Activated naive CD8-positive, alpha-beta T cell treated with anti-CD3 and anti-CD28 coated beads, Interleukin-2, amount 50 U/mL, for 24 hours (primary cell): Measurements from ENCODE around the gene TMPRSS12.
"Not testable (repeated sequence)": the region's sequence is repeated elsewhere in the genome, so short reads cannot be mapped to it uniquely, and the experiment has no call there.

Source experiments
- ATAC-seq: fragments of 150-1000 bp; cut with Tn5 transposase; one replicate; pipeline ENCODE4 v1.10.0; 2021
- DNase-seq: peaks from one replicate; pipeline ENCODE4 v3.0.0; 2021
- H3K27ac Mint-ChIP-seq: one replicate; pipeline ENCODE4 v1.8.0; 2021; ENCODE audit warnings: mild to moderate bottlenecking, mixed read lengths
- H3K27me3 Mint-ChIP-seq: one replicate; pipeline ENCODE4 v1.8.0; 2021; ENCODE audit warnings: mixed read lengths
- H3K36me3 Mint-ChIP-seq: one replicate; pipeline ENCODE4 v1.8.0; 2021; ENCODE audit warnings: low read depth, mixed read lengths
- H3K4me1 Mint-ChIP-seq: one replicate; pipeline ENCODE4 v1.8.0; 2021; ENCODE audit warnings: mixed read lengths
- H3K4me3 Mint-ChIP-seq: one replicate; pipeline ENCODE4 v1.8.0; 2021; ENCODE audit warnings: mild to moderate bottlenecking, moderate library complexity, mixed read lengths
- H3K9me3 Mint-ChIP-seq: one replicate; pipeline ENCODE4 v1.8.0; 2021; ENCODE audit warnings: mixed read lengths

The TMPRSS12 gene, protein sequence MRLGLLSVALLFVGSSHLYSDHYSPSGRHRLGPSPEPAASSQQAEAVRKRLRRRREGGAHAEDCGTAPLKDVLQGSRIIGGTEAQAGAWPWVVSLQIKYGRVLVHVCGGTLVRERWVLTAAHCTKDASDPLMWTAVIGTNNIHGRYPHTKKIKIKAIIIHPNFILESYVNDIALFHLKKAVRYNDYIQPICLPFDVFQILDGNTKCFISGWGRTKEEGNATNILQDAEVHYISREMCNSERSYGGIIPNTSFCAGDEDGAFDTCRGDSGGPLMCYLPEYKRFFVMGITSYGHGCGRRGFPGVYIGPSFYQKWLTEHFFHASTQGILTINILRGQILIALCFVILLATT

DNA sequence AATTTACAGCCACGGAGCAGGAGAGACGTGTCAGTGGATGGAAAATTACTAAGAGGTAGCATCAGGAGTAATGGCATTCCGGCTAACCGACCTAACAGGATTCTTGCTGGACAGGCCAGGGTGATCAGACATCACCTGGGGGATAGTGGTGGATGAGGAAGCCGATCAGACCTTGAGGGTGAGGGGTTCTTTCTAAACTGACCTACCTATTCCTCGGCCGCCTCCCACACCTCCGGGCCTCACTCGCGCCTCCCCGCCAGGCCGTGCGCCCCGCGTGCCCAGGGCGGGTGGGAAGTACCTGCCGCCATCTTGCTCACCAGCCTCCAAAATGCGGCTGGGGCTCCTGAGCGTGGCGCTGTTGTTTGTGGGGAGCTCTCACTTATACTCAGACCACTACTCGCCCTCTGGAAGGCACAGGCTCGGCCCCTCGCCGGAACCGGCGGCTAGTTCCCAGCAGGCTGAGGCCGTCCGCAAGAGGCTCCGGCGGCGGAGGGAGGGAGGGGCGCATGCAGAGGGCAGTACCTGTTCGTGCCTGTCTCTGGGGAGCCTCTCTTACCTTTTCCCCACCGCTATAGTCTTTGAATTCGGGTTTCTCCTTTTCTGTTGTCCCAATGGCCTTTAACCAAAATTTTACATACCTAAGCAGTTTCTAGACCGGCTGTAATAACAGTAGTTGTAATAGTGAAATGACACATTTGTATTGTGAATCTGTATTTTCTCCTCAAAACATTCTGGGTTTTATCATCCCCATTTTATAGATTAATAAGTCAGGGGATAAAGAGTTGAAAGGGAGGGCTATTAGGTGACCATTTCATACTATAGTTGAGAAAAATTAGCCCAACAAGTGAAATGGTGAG, at the start of gene TMPRSS12:
Gene TMPRSS12 (plus strand): TSS at position 290 of the 857 bp plus-strand sequence. CDS start 39 bp downstream, at position 329.
- ATAC-seq: no peak
- no peak for DNase-seq
- H3K9me3 Mint-ChIP-seq: peaks cover 14% of the 10 kb centered on the region
- peaks cover 5% of the 10 kb centered on the region for H3K4me1 Mint-ChIP-seq
- no peak within 1 kb of the TSS for H3K4me3 Mint-ChIP-seq
- no peak within 1 kb of the TSS for H3K27ac Mint-ChIP-seq
- H3K27me3 Mint-ChIP-seq: peaks cover 9% of the 10 kb centered on the region
- no peaks in the 10 kb centered on the region for H3K36me3 Mint-ChIP-seq

DNA sequence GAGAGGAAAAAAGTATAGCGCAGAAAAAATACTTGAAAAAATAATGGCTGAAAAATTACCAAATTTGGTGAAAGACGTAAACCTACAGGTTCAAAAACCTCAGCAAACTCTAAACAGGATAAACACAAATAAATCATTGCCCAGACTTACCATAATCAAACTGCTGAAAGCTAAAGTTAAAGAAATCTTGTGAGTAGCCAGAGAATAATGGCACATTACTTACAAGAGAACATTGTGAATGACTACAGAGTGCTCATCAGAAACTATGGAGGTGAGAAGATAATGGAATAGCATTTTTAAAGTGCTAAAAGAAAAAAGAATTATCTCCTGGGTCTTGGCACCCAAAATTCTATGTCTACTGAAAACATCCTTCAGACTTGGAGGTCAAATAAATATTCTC, 42.8 kb upstream of the TMPRSS12 start:
- Mint-ChIP-seq H3K9me3 (peaks cover 16% of the 10 kb centered on the region), H3K4me3 (no peak overlapping the region), H3K36me3 (peaks cover 57% of the 10 kb centered on the region), H3K4me1 (no peaks in the 10 kb centered on the region), H3K27ac (no peak overlapping the region), H3K27me3 (no peaks in the 10 kb centered on the region)
- no peak for DNase-seq
- no peak for ATAC-seq

DNA sequence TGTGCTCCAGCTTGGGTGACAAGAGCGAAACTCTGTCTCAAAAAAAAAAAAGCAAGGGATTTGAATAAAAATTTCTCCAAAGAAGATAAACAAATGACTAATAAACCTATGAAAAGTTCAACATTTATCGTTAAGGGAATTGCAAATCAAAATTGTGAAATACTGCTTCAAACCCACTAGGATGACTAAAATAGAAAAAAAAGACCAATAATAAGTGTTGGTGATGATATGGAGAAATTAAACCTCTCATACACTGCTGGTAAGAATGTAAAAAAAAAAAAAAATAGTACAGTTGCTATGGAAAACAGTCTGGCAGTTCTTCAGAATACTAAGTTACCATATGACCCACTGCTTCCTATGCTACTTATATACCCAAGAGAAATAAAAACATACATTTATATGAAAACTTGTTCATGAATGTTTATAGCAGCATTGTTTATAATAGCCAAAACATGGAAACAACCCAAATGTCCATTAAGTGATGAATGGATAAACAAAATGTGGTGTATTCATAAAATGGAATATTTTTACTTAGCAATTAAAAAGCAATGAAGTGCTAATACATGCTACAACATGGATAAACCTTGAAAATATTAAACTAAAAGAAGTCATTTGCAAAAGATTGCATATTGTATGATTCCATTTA, 39.4 kb upstream of the TMPRSS12 start:
- peaks cover 16% of the 10 kb centered on the region for H3K9me3 Mint-ChIP-seq
- no peak overlapping the region for H3K27ac Mint-ChIP-seq
- H3K4me3 Mint-ChIP-seq: no peak overlapping the region
- peaks cover 40% of the 10 kb centered on the region for H3K36me3 Mint-ChIP-seq
- no peaks in the 10 kb centered on the region for H3K27me3 Mint-ChIP-seq
- no peak for ATAC-seq
- DNase-seq: no peak
- H3K4me1 Mint-ChIP-seq: no peaks in the 10 kb centered on the region

DNA sequence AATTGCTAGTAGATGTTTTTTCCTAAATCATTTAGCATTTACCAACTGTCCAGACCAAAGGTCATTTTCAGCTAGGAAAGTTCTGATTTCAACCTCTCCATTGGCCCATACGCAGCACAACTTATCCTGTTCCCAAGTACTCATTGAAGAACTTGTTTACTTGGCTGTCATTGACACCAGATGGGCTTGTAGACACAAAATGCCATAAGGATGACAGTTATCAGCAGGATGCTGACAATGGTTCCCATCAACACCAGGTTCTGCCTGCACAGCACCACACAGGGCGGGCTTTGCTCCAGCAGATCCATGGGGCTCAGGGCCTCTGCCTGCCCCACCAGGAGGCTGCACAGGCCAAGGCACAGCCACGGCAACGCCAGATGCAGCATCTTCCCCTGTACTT, 36.5 kb upstream of the TMPRSS12 start:
- H3K27ac Mint-ChIP-seq: no peak overlapping the region
- ATAC-seq (no peak), DNase-seq (no peak)
- H3K4me1 Mint-ChIP-seq: no peaks in the 10 kb centered on the region
- H3K27me3 Mint-ChIP-seq: no peaks in the 10 kb centered on the region
- peaks cover 18% of the 10 kb centered on the region for H3K36me3 Mint-ChIP-seq
- H3K9me3 Mint-ChIP-seq: no peaks in the 10 kb centered on the region
- no peak overlapping the region for H3K4me3 Mint-ChIP-seq

DNA sequence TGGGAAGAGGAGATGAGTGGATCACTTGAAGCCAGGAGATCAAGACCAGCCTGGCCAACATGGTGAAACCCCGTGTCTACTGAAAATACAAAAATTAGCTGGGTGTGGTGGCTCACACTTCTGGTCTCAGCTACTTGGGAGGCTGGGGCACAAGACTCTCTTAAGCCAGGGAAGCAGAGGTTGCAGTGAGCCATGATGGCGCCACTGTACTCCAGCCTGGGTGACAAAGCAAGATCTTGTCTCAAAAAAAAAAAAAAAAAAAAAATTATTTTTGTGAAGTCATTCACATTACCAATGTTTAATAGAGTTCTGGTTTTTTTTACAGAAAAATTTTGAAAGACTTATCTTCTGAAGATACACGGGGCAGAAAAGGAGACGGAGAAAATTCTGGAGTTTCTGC, 33.6 kb upstream of the TMPRSS12 start:
- H3K36me3 Mint-ChIP-seq: peaks cover 14% of the 10 kb centered on the region
- not testable (repeated sequence) for H3K4me1 Mint-ChIP-seq, H3K27ac Mint-ChIP-seq, ATAC-seq, H3K27me3 Mint-ChIP-seq, H3K4me3 Mint-ChIP-seq, DNase-seq, H3K9me3 Mint-ChIP-seq

DNA sequence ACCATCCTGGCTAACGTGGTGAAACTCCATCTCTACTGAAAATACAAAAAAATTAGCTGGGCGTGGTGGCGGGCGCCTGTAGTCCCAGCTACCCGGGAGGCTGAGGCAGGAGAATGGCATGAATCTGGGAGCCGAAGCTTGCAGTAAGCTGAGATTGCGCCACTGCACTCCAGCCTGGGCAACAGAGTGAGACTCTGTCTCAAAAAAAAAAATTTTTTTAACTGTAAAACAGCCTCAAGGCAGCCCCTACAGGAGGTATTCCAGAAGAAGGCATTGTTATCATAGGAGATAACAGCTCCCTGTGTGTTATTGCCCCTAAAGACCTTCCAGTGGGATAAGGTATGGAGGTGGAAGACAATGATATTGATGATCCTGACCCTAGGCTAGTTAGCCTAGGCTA, 27.8 kb upstream of the TMPRSS12 start:
- not testable (repeated sequence) for H3K4me3 Mint-ChIP-seq, ATAC-seq, DNase-seq, H3K27me3 Mint-ChIP-seq, H3K9me3 Mint-ChIP-seq, H3K27ac Mint-ChIP-seq, H3K4me1 Mint-ChIP-seq
- peaks cover 40% of the 10 kb centered on the region for H3K36me3 Mint-ChIP-seq

DNA sequence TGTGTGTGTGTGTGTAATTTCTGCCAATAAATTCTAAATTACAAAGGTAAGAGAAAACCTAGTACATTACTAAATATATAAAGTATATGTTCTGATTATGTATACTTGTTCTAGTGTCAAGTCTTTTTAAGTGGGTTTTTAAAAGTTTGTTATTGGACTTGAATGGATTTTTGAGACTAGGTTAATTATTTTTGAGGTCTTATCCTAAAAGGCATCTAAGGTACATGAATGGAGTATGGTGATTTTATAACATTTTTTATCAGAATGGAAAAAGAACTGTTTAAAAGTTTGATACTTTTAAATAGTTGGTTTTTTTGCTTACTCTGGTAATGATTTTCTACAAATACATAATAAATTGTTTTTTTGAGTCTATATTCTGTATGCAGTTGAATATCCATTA, 22.5 kb upstream of the TMPRSS12 start:
- Mint-ChIP-seq H3K9me3 (no peaks in the 10 kb centered on the region), H3K27me3 (no peaks in the 10 kb centered on the region), H3K4me1 (peaks cover 4% of the 10 kb centered on the region), H3K36me3 (peaks cover 27% of the 10 kb centered on the region), H3K4me3 (no peak overlapping the region), H3K27ac (no peak overlapping the region)
- DNase-seq (no peak), ATAC-seq (no peak)

DNA sequence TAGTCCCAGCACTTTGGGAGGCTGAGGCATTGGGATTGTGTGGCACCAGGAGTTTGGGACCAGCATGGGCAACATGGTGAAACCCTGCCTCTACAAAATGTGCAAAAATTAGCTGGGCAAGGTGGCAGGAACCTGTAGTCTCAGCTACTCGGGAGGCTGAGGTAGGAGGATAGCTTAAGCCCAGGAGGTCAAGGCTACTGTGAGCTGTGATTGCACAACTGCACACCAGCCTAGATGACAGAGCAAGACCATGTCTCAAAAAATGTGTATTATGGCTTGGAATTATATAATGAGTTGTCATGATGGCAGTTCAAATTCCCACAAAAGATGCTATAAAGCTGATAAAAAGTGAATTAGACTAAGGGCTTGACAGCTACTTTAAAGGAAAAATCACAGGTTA, 20.6 kb upstream of the TMPRSS12 start:
- no peak overlapping the region for H3K4me3 Mint-ChIP-seq
- ATAC-seq (no peak), DNase-seq (no peak)
- no peak overlapping the region for H3K27ac Mint-ChIP-seq
- H3K36me3 Mint-ChIP-seq: peaks cover 12% of the 10 kb centered on the region
- H3K4me1 Mint-ChIP-seq: peaks cover 9% of the 10 kb centered on the region
- H3K27me3 Mint-ChIP-seq: no peaks in the 10 kb centered on the region
- H3K9me3 Mint-ChIP-seq: no peaks in the 10 kb centered on the region

DNA sequence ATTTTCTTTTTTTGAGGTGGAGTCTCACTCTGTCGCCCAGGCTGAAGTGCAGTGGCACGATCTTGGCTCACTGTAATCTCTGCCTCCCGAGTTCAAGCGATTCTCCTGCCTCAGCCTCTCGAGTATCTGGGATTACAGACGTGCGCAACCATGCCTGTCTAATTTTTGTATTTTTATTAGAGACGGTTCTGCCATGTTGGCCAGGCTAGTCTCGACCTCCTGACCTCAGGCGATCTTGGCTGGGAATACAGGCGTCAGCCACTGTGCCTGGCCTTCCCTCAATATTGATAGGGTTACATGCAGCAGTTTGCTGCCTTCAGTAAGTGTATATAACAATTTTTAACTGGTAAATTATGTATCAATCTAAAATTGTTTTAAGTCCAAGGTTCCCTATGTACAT, 19.0 kb upstream of the TMPRSS12 start:
- H3K27ac Mint-ChIP-seq, H3K9me3 Mint-ChIP-seq, H3K4me1 Mint-ChIP-seq, H3K4me3 Mint-ChIP-seq, H3K27me3 Mint-ChIP-seq, ATAC-seq, DNase-seq, H3K36me3 Mint-ChIP-seq: not testable (repeated sequence)

DNA sequence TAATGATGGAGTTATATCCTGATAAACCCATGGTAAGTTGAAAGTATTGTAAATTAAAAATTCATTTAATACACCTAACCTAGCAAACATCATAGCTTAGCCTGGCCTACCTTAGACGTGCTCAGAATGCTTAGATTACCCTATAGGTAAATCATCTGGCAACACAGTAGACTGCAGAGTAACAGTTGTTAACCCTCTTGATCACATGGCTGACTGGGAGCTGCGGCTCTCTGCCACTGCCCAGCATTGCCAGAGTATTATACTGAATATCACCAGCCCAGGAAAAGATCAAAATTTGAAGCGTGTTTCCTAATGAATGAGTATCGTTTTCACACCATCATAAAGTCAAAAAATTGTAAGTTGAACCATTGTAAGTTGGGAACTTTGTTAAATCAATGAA, 17.8 kb upstream of the TMPRSS12 start:
- no peak for ATAC-seq
- no peak for DNase-seq
- no peak overlapping the region for H3K4me3 Mint-ChIP-seq
- H3K9me3 Mint-ChIP-seq: no peaks in the 10 kb centered on the region
- H3K27ac Mint-ChIP-seq: peak overlapping the region; percentile 64
- H3K36me3 Mint-ChIP-seq: no peaks in the 10 kb centered on the region
- H3K4me1 Mint-ChIP-seq: peaks cover 9% of the 10 kb centered on the region
- H3K27me3 Mint-ChIP-seq: no peaks in the 10 kb centered on the region

DNA sequence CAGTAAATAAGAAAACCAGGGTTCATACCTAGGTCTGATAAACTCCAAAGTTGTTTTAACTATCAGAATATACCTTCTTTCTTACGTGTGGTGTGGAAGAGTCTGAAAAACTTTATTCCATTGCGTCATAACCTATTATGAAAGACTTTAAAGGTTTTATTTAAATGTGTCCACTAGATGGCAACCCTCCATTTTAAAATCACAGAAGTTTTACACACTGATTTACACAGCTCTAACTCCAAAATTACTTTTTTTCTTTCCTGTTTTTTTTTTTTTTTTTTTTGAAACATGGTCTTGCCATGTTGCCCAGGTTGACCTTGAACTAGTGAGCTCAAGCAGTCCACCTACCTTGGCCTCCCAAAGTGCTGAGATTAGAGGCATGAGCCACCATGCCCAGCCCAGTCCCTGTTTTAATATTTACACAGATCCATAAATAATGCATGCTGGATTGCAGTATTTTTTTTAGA, 17.3 kb upstream of the TMPRSS12 start:
- peak; percentile 49 for ATAC-seq
- Mint-ChIP-seq H3K4me3 (no peak overlapping the region), H3K36me3 (no peaks in the 10 kb centered on the region), H3K9me3 (no peaks in the 10 kb centered on the region), H3K27ac (peak overlapping the region; percentile 64), H3K27me3 (no peaks in the 10 kb centered on the region), H3K4me1 (peaks cover 9% of the 10 kb centered on the region)
- DNase-seq: no peak

DNA sequence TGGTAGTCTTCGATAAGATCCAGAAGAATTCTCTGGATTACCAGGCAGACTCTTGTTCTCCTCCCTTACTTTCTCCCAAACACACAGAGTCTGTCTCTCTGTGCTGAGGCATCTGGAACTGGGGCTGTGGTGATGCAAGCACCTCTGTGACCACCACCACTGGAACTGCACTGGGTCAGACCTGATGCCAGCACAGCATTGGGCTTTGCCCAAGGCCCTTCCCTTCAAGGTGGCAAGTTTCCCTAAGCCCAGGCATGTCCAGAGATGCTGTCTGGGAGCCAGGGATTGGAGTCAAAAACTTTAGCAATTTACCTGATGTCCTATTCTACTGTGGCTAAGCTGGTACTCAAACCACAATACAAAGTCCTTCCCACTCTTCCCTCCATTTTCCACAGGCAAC, 14.6 kb upstream of the TMPRSS12 start:
- Mint-ChIP-seq H3K9me3 (peaks cover 3% of the 10 kb centered on the region), H3K4me1 (peaks cover 9% of the 10 kb centered on the region), H3K4me3 (no peak overlapping the region), H3K36me3 (peaks cover under 1% of the 10 kb centered on the region), H3K27ac (no peak overlapping the region), H3K27me3 (no peaks in the 10 kb centered on the region)
- ATAC-seq (no peak), DNase-seq (no peak)

DNA sequence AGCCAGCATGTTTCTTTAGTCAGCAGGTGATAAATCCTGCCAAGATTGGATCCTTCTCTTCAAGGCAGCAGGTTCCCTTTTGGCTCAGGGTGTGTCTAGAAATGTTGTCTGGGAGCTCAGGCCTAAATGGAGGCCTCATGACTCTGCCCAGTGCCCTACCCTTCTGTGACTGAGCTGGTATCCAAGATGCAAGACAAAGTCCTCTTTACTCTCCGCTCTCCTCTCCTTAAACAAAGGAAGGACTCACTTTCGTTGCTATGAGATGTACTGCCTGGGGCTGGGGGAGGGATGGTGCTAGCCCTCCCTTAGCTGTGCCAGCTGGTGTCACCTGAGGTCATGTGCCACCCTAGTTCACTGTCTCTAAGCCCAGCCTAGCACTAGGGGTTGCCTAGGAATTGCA, 13.8 kb upstream of the TMPRSS12 start:
- ATAC-seq (no peak), DNase-seq (no peak)
- Mint-ChIP-seq H3K27me3 (no peaks in the 10 kb centered on the region), H3K4me3 (no peak overlapping the region), H3K36me3 (peaks cover 6% of the 10 kb centered on the region), H3K27ac (no peak overlapping the region), H3K4me1 (peaks cover 9% of the 10 kb centered on the region), H3K9me3 (peaks cover 8% of the 10 kb centered on the region)

DNA sequence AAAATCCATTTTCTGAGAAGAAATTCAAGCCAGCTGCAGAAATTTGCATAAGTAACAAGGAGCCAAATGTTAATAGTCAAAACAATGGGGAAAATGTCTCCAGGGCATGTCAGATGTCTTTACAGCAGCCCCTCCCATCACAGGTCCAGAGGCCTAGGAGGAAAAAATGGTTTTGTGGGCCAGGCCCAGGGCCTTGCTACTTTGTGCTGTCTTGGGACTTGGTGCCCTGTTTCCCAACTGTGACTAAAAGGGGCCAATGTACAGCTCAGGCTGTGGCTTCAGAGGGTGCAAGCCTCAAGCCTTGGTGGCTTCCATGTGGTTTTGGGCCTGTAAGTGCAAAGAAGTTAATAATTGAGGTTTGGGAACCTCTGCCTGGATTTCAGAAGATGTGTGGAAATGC, 8.9 kb upstream of the TMPRSS12 start:
- H3K27ac Mint-ChIP-seq, H3K36me3 Mint-ChIP-seq: not testable (repeated sequence)

DNA sequence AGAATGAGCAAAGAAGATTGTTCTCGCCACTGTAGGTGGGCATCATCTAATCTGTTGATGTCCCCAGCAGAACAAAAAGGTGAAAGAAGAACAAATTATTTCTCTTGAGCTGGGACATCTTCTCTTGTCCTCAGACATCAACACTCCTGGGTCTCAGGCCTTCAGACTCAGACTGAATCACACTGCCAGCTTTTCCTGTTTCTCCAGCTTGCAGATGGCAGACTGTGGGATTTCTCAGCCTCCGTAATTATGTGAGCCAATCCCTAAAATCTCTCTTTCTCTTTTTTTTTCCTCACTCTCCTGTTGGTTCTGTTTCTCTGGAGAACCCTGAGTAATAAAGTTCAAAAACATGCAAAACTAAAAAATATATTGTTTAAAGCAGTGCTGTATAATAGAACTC, 3.7 kb upstream of the TMPRSS12 start:
- no peak overlapping the region for H3K27ac Mint-ChIP-seq
- no peak overlapping the region for H3K4me3 Mint-ChIP-seq
- peaks cover 22% of the 10 kb centered on the region for H3K9me3 Mint-ChIP-seq
- H3K4me1 Mint-ChIP-seq: peaks cover 5% of the 10 kb centered on the region
- ATAC-seq: no peak
- H3K27me3 Mint-ChIP-seq: peaks cover 14% of the 10 kb centered on the region
- no peaks in the 10 kb centered on the region for H3K36me3 Mint-ChIP-seq
- no peak for DNase-seq

More for the DNA sequence above, 8.9 kb upstream of the TMPRSS12 start:
- not testable (repeated sequence) for DNase-seq, ATAC-seq, H3K4me3 Mint-ChIP-seq, H3K27me3 Mint-ChIP-seq, H3K4me1 Mint-ChIP-seq
- H3K9me3 Mint-ChIP-seq: peaks cover 16% of the 10 kb centered on the region
